ENCODE data around the gene COX18.

Gene COX18

GRCh38 chr4:73053076-73053475, 16.4 kb downstream of the COX18 start:
- no peak for DNase-seq (ENCODE audit: low spot score)

- no peak for DNase-seq (ENCODE audit: low spot score)
Measured at GRCh38 chr4:73051625-73052024, 17.9 kb downstream of the COX18 start.

GRCh38 chr4:73045879-73046278, 23.6 kb downstream of the COX18 start:
- DNase-seq (ENCODE audit: low spot score), result no peak

- DNase-seq (ENCODE audit: low spot score), result no peak
Measured at GRCh38 chr4:73037057-73037456, 32.5 kb downstream of the COX18 start.

- no peak for DNase-seq (ENCODE audit: low spot score)
Measured at GRCh38 chr4:73036123-73036522, 33.4 kb downstream of the COX18 start.

GRCh38 chr4:73034896-73035295, 34.6 kb downstream of the COX18 start:
- DNase-seq (ENCODE audit: low spot score), result no peak

GRCh38 chr4:73028621-73029020, 40.9 kb downstream of the COX18 start:
- DNase-seq (ENCODE audit: low spot score), result no peak

GRCh38 chr4:73021634-73022033, 47.9 kb downstream of the COX18 start:
- no peak for DNase-seq (ENCODE audit: low spot score)

- DNase-seq (ENCODE audit: low spot score), result no peak
Measured at GRCh38 chr4:73019462-73020047, 50.0 kb downstream of the COX18 start.

GRCh38 chr4:73018595-73018994, 50.9 kb downstream of the COX18 start:
- DNase-seq (ENCODE audit: low spot score), result no peak

GRCh38 chr4:73013310-73013709, 56.2 kb downstream of the COX18 start:
- no peak for DNase-seq (ENCODE audit: low spot score)

- DNase-seq (ENCODE audit: low spot score), result no peak
Measured at GRCh38 chr4:73012673-73013072, 56.8 kb downstream of the COX18 start.

GRCh38 chr4:73011629-73011985, 57.9 kb downstream of the COX18 start:
- no peak for DNase-seq (ENCODE audit: low spot score)

- DNase-seq (ENCODE audit: low spot score), result no peak
Measured at GRCh38 chr4:73010789-73011628, 58.5 kb downstream of the COX18 start.

GRCh38 chr4:73007526-73008100, 61.9 kb downstream of the COX18 start:
- DNase-seq (ENCODE audit: low spot score), result no peak

GRCh38 chr4:73006286-73006990, 63.1 kb downstream of the COX18 start:
- DNase-seq (ENCODE audit: low spot score), result no peak

GRCh38 chr4:73005514-73005913, 64.0 kb downstream of the COX18 start:
- no peak for DNase-seq (ENCODE audit: low spot score)
